ENCODE measurements around the gene SAMD11.

DNA sequence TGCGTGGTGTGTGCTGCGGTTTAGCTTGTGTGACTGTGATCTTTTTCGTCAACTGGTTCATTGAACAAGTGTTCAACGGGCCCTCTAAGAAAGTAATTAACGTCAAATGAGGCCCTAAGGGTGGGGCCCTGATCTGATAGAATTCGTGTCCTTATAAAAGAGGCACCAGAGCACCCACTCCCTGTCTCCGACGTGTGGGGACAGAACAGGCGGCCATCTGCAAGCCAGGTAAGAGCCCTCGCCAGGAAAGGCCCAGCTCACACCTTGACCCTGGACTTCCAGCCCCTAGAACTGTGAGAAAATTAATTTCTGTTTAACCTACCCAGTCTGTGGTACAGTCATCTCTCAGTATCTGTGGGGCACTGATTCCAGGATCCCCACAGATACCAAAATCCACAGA is 20.4 kb upstream of the SAMD11 start:
- no peak for TF ChIP-seq POLR2A (IDR thresholded peaks at IDR 0.05)
- TF ChIP-seq, protein P1, sequence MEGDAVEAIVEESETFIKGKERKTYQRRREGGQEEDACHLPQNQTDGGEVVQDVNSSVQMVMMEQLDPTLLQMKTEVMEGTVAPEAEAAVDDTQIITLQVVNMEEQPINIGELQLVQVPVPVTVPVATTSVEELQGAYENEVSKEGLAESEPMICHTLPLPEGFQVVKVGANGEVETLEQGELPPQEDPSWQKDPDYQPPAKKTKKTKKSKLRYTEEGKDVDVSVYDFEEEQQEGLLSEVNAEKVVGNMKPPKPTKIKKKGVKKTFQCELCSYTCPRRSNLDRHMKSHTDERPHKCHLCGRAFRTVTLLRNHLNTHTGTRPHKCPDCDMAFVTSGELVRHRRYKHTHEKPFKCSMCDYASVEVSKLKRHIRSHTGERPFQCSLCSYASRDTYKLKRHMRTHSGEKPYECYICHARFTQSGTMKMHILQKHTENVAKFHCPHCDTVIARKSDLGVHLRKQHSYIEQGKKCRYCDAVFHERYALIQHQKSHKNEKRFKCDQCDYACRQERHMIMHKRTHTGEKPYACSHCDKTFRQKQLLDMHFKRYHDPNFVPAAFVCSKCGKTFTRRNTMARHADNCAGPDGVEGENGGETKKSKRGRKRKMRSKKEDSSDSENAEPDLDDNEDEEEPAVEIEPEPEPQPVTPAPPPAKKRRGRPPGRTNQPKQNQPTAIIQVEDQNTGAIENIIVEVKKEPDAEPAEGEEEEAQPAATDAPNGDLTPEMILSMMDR (IDR thresholded peaks at IDR 0.05 in 8 of 11, conservative IDR thresholded peaks at IDR 0.05 in 3 of 11): no peak

Measured in spleen (tissue), 7 donors.